ENCODE data around the gene SIK2. TPM values are rescaled to one million over a fixed set of nuclear protein-coding genes. Genes with fewer than 3 reads are reported as not detected.

Gene SIK2
- total and polyA plus RNA-seq, 2 donors (not counting 1 experiment from before 2014, with no cell fraction given): 4.9 to 21.8 TPM

DNA sequence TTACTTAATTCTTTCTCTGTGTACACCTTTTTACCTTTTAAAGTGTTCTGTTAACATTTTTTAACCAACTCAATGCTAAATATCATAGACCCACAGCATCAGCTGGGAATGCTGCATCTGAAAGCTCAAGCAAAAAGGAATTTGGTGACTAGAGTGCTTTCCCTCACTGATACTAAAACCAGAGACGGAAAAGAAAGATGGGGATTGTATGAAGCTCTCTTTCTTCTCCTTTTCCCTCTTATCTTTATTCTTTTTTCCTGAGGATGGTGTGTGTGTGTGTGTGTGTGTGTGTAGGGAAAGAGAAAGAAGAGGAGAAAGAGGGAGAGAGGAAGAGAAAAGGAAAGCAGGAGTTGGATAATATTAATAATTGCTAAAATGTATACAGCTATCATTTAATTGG lies 4.1 kb upstream of the SIK2 start:
- H2AFZ ChIP-seq (ENCODE audit: insufficient read depth, low read depth, low read length, poor library complexity, severe bottlenecking): no peak overlapping the region
- TF ChIP-seq CTCF (IDR thresholded peaks at IDR 0.05) (no peak), EZH2 (IDR thresholded peaks at IDR 0.05; ENCODE audit: borderline replicate concordance, insufficient read depth, low read depth, low read length, poor library complexity, severe bottlenecking) (no peak)
- H3K9ac ChIP-seq (ENCODE audit: low read length): no peak overlapping the region
- no peaks in the 10 kb centered on the region for H3K27me3 Mint-ChIP-seq
- no peak overlapping the region for H3K27ac Mint-ChIP-seq
- no peaks in the 10 kb centered on the region for H3K36me3 ChIP-seq (replicated peaks in 1 of 2; ENCODE audit: control extremely low read depth in 1 of 2, control insufficient read depth in 1 of 2, extremely low read depth in 1 of 2, insufficient read depth in 2 of 2, low read length in 1 of 2)
- H3K9me3 ChIP-seq (ENCODE audit: control extremely low read depth in 1 of 3, control insufficient read depth in 2 of 3, insufficient read depth in 1 of 3, low read length in 2 of 3): no peaks in the 10 kb centered on the region
- H3K4me2 ChIP-seq (replicated peaks; ENCODE audit: low read depth, low read length, poor library complexity, severe bottlenecking): no peak overlapping the region
- intact Hi-C loops (cut with micrococcal nuclease): no loop called here
- H3K4me3 Mint-ChIP-seq: no peak overlapping the region
- H3K27me3 ChIP-seq (replicated peaks in 1 of 4; ENCODE audit: control extremely low read depth in 1 of 4, control insufficient read depth in 3 of 4, insufficient read depth in 4 of 4, low read length in 3 of 4): no peaks in the 10 kb centered on the region
- no peak overlapping the region for H3K27ac ChIP-seq (ENCODE audit: low read length in 2 of 2)
- DNase-seq: no peak
- H3K4me1 Mint-ChIP-seq: peaks cover 12% of the 10 kb centered on the region
- CTCF ChIA-PET: interaction anchor here (1.0 to 3.3 kb wide), 5 partner anchors 8 to 245 kb away, joined by 3 to 24 read pairs (median 3); no protein-coding TSS in a partner anchor
- no peaks in the 10 kb centered on the region for H4K20me1 ChIP-seq (ENCODE audit: control insufficient read depth, insufficient read depth, low read length, poor library complexity, severe bottlenecking)
- no peak for ATAC-seq (ENCODE audit: low read depth)
- peaks cover 5 to 11% of the 10 kb centered on the region in 2 donors for H3K4me1 ChIP-seq (ENCODE audit: control insufficient read depth in 2 of 2, insufficient read depth in 2 of 2, low read length in 2 of 2)
- H3K4me3 ChIP-seq (ENCODE audit: control extremely low read depth in 1 of 5, extremely low read depth in 1 of 5, insufficient read depth in 1 of 5, low read depth in 2 of 5, low read length in 4 of 5): no peak overlapping the region
- H3K9me3 Mint-ChIP-seq (ENCODE audit: insufficient read depth): no peaks in the 10 kb centered on the region
- peaks cover 2% of the 10 kb centered on the region for H3K79me2 ChIP-seq (ENCODE audit: control insufficient read depth, insufficient read depth, low read length)
- POLR2A ChIA-PET: no interaction called here
- WGBS (ENCODE audit: insufficient coverage): no CpG with 5 or more reads among the region's 1 CpG

GRCh38 chr11:111598559-111598958 lies 3.7 kb upstream of the SIK2 start:
- DNase-seq (no peak), ATAC-seq (ENCODE audit: low read depth) (no peak)
- no peak overlapping the region for H2AFZ ChIP-seq (ENCODE audit: insufficient read depth, low read depth, low read length, poor library complexity, severe bottlenecking)
- H3K4me2 ChIP-seq (replicated peaks; ENCODE audit: low read depth, low read length, poor library complexity, severe bottlenecking): no peak overlapping the region
- H4K20me1 ChIP-seq (ENCODE audit: control insufficient read depth, insufficient read depth, low read length, poor library complexity, severe bottlenecking): peaks cover 4% of the 10 kb centered on the region
- H3K27me3 Mint-ChIP-seq: no peaks in the 10 kb centered on the region
- H3K4me3 ChIP-seq (ENCODE audit: control extremely low read depth in 1 of 5, extremely low read depth in 1 of 5, insufficient read depth in 1 of 5, low read depth in 2 of 5, low read length in 4 of 5): no peak overlapping the region
- no peaks in the 10 kb centered on the region for H3K36me3 ChIP-seq (replicated peaks in 1 of 2; ENCODE audit: control extremely low read depth in 1 of 2, control insufficient read depth in 1 of 2, extremely low read depth in 1 of 2, insufficient read depth in 2 of 2, low read length in 1 of 2)
- no peak overlapping the region for H3K27ac Mint-ChIP-seq
- H3K9ac ChIP-seq (ENCODE audit: low read length): no peak overlapping the region
- ChIA-PET POLR2A (no interaction called here), CTCF (interaction anchor here (1.0 to 3.3 kb wide), 5 partner anchors 9 to 244 kb away, joined by 3 to 24 read pairs (median 3); no protein-coding TSS in a partner anchor)
- H3K4me1 ChIP-seq (ENCODE audit: control insufficient read depth in 2 of 2, insufficient read depth in 2 of 2, low read length in 2 of 2): peaks cover 9 to 15% of the 10 kb centered on the region in 2 donors
- WGBS (ENCODE audit: insufficient coverage): 51% methylated on average over 2 of the region's 2 CpGs
- H3K4me3 Mint-ChIP-seq: no peak overlapping the region
- intact Hi-C loops (cut with micrococcal nuclease): no loop called here
- no peaks in the 10 kb centered on the region for H3K9me3 Mint-ChIP-seq (ENCODE audit: insufficient read depth)
- TF ChIP-seq EZH2 (IDR thresholded peaks at IDR 0.05; ENCODE audit: borderline replicate concordance, insufficient read depth, low read depth, low read length, poor library complexity, severe bottlenecking): no peak
- TF ChIP-seq CTCF (IDR thresholded peaks at IDR 0.05): no peak
- H3K27me3 ChIP-seq (replicated peaks in 1 of 4; ENCODE audit: control extremely low read depth in 1 of 4, control insufficient read depth in 3 of 4, insufficient read depth in 4 of 4, low read length in 3 of 4): no peaks in the 10 kb centered on the region
- peaks cover 17% of the 10 kb centered on the region for H3K4me1 Mint-ChIP-seq
- peaks cover 6% of the 10 kb centered on the region for H3K79me2 ChIP-seq (ENCODE audit: control insufficient read depth, insufficient read depth, low read length)
- H3K9me3 ChIP-seq (ENCODE audit: control extremely low read depth in 1 of 3, control insufficient read depth in 2 of 3, insufficient read depth in 1 of 3, low read length in 2 of 3): no peaks in the 10 kb centered on the region
- H3K27ac ChIP-seq (ENCODE audit: low read length in 2 of 2): no peak overlapping the region
